GF-D8 (cell line): ENCODE measurements around the gene SPPL2B.

Experiments used
- DNase-seq: peaks from one replicate; lab custom pipeline; 2025; lab: John Stamatoyannopoulos, UW

Gene SPPL2B

GRCh38 chr19:2302319-2303210 lies 25.9 kb upstream of the SPPL2B start:
- no peak for DNase-seq

GRCh38 chr19:2303211-2303798 lies 25.2 kb upstream of the SPPL2B start:
- DNase-seq = no peak

- no peak for DNase-seq
Measured at GRCh38 chr19:2305452-2306280, 22.8 kb upstream of the SPPL2B start.

- no peak for DNase-seq
Measured at GRCh38 chr19:2306281-2306806, 22.1 kb upstream of the SPPL2B start.

GRCh38 chr19:2306971-2307370 lies 21.5 kb upstream of the SPPL2B start:
- DNase-seq = no peak

- no peak for DNase-seq
Measured at GRCh38 chr19:2307518-2308012, 20.9 kb upstream of the SPPL2B start.

- no peak for DNase-seq
Measured at GRCh38 chr19:2308114-2308556, 20.3 kb upstream of the SPPL2B start, which contains the start of gene LINGO3. LINGO3 (minus strand) TSS chr19:2308154; CDS start chr19:2291776, 16,378 bp downstream.

- no peak for DNase-seq
Measured at GRCh38 chr19:2309734-2310362, 18.6 kb upstream of the SPPL2B start.

- no peak for DNase-seq
Measured at GRCh38 chr19:2311093-2311492, 17.4 kb upstream of the SPPL2B start.

- no peak for DNase-seq
Measured at GRCh38 chr19:2312820-2313501, 15.5 kb upstream of the SPPL2B start.

GRCh38 chr19:2315121-2315817 lies 13.2 kb upstream of the SPPL2B start:
- no peak for DNase-seq

- DNase-seq = peak; percentile 69
Measured at GRCh38 chr19:2315818-2316353, 12.6 kb upstream of the SPPL2B start.

- DNase-seq = no peak
Measured at GRCh38 chr19:2317300-2317699, 11.2 kb upstream of the SPPL2B start.

GRCh38 chr19:2317756-2318155 lies 10.7 kb upstream of the SPPL2B start:
- no peak for DNase-seq

- DNase-seq = no peak
Measured at GRCh38 chr19:2318923-2319322, 9.6 kb upstream of the SPPL2B start.

- no peak for DNase-seq
Measured at GRCh38 chr19:2319551-2319950, 8.9 kb upstream of the SPPL2B start.

GRCh38 chr19:2320049-2320448 lies 8.4 kb upstream of the SPPL2B start:
- no peak for DNase-seq

GRCh38 chr19:2320939-2321338 lies 7.5 kb upstream of the SPPL2B start:
- no peak for DNase-seq

GRCh38 chr19:2321565-2322283 lies 6.8 kb upstream of the SPPL2B start:
- no peak for DNase-seq
